ENCODE results near the gene KRTAP20-1. TPM values are rescaled to one million over a fixed set of nuclear protein-coding genes. Genes with fewer than 3 reads are reported as not detected.

The KRTAP20-1 gene
- total RNA-seq, 1 experiment from 2014 or later, result not detected

DNA sequence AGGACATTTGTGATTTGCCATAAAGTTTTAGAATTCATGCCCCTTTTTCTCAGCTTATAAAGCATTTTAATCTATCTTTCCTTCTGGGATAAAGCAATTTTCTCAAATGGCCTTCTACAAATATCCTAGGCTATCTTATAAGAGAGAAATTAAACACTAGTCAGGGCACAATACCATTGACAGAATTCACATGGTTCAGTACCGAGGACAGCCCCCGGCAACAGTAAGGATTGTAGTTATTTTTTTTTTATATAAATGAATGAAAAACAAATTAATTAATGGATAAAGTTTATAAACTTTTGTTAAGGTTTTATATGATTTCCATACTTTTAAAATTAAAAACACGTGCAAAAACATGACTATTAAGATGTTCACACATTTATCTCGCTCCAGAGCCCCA is 11.9 kb downstream of the KRTAP20-1 start:
- no peak for DNase-seq
- ChIA-PET CTCF (no interaction called here), POLR2A (no interaction called here)
- H3K4me3 Mint-ChIP-seq (ENCODE audit: unreplicated experiment), result no peak overlapping the region
- intact Hi-C loops (cut with micrococcal nuclease; ENCODE audit: unreplicated experiment), result no loop called here
- Histone ChIP-seq H3K4me1 (no peaks in the 10 kb centered on the region), H3K27me3 (replicated peaks; ENCODE audit: control insufficient read depth, insufficient read depth, low read length) (no peaks in the 10 kb centered on the region), H3K9me3 (no peaks in the 10 kb centered on the region), H3K36me3 (ENCODE audit: control insufficient read depth, insufficient read depth, low read length) (no peaks in the 10 kb centered on the region), H3K4me3 (ENCODE audit: low read depth, low read length) (no peak overlapping the region)
- H3K9me3 Mint-ChIP-seq (ENCODE audit: unreplicated experiment), result no peaks in the 10 kb centered on the region
- BruUV-seq (replicated peaks), result no TSS peak
- no peak overlapping the region for H3K27ac Mint-ChIP-seq (ENCODE audit: unreplicated experiment)
- no peaks in the 10 kb centered on the region for H3K4me1 Mint-ChIP-seq (ENCODE audit: low read depth, unreplicated experiment)
- TF ChIP-seq, protein P1, sequence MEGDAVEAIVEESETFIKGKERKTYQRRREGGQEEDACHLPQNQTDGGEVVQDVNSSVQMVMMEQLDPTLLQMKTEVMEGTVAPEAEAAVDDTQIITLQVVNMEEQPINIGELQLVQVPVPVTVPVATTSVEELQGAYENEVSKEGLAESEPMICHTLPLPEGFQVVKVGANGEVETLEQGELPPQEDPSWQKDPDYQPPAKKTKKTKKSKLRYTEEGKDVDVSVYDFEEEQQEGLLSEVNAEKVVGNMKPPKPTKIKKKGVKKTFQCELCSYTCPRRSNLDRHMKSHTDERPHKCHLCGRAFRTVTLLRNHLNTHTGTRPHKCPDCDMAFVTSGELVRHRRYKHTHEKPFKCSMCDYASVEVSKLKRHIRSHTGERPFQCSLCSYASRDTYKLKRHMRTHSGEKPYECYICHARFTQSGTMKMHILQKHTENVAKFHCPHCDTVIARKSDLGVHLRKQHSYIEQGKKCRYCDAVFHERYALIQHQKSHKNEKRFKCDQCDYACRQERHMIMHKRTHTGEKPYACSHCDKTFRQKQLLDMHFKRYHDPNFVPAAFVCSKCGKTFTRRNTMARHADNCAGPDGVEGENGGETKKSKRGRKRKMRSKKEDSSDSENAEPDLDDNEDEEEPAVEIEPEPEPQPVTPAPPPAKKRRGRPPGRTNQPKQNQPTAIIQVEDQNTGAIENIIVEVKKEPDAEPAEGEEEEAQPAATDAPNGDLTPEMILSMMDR (IDR thresholded peaks at IDR 0.05; ENCODE audit: insufficient read depth in 1 of 2, low read depth in 1 of 2, low read length in 1 of 2, severe bottlenecking in 1 of 2, unreplicated experiment in 1 of 2), result no peak
- H3K27me3 Mint-ChIP-seq (ENCODE audit: insufficient read depth, unreplicated experiment), result peaks cover 3% of the 10 kb centered on the region
- H3K36me3 Mint-ChIP-seq (ENCODE audit: insufficient read depth, unreplicated experiment), result no peaks in the 10 kb centered on the region

DNA sequence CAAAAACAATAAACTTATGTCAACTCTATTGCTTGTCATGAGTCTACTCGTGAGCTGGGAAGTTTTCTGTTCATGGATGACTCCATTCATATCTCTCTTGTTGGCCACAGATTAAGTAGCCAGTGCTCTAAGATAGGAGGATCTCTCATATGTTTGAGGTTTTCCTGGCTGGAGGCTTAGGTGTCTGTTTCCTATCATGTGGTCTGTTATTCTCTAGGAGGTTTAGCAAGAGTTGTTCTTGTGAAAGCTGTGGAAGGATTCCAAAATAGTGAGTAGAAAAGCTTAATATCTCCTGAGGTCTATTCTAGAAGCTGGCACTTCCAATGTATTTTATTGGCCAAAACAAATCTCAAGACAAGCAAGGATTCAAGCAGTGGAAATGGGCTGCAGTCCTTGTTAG is 13.0 kb downstream of the KRTAP20-1 start:
- H3K4me3 ChIP-seq (ENCODE audit: low read depth, low read length), result no peak overlapping the region
- CTCF ChIA-PET, result no interaction called here

DNA sequence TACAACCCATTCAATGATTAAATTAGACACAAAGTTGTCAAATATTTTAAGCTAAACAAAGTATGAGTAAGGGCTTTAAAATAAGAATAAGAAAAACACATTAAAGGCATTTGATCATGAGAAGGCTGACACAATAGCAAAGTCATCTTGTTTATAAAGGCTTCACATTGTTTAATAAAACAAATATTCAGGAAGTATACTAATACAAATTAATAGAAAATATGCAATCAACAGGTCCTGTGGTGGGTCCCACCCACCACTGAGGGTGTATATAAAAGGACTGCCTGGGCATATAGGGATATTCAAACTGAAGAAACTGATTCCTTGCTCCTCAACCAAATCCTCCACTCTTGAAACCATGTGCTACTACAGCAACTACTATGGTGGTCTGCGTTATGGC is 18.7 kb downstream of the KRTAP20-1 start, which contains the start of gene KRTAP20-2:
Gene KRTAP20-2, plus strand, starts transcription at position 301 of the 400 bp plus-strand sequence. Its CDS starts 58 bp downstream, at position 359.
- H3K4me1 Mint-ChIP-seq (ENCODE audit: low read depth, unreplicated experiment), result no peaks in the 10 kb centered on the region
- no peaks in the 10 kb centered on the region for H3K4me1 ChIP-seq
- DNase-seq, result no peak
- no TSS peak for BruUV-seq (replicated peaks)
- H3K27me3 ChIP-seq (replicated peaks; ENCODE audit: control insufficient read depth, insufficient read depth, low read length), result no peaks in the 10 kb centered on the region
- POLR2A ChIA-PET, result no interaction called here
- no peak within 1 kb of the TSS for H3K4me3 ChIP-seq (ENCODE audit: low read depth, low read length)
- CTCF ChIA-PET, result no interaction called here
- TF ChIP-seq, protein P1 (IDR thresholded peaks at IDR 0.05; ENCODE audit: insufficient read depth in 1 of 2, low read depth in 1 of 2, low read length in 1 of 2, severe bottlenecking in 1 of 2, unreplicated experiment in 1 of 2), result no peak
- H3K4me3 Mint-ChIP-seq (ENCODE audit: unreplicated experiment), result no peak within 1 kb of the TSS
- H3K27ac Mint-ChIP-seq (ENCODE audit: unreplicated experiment), result no peak within 1 kb of the TSS
- H3K36me3 ChIP-seq (ENCODE audit: control insufficient read depth, insufficient read depth, low read length), result no peaks in the 10 kb centered on the region
- intact Hi-C loops (cut with micrococcal nuclease; ENCODE audit: unreplicated experiment), result no loop called here
- H3K27me3 Mint-ChIP-seq (ENCODE audit: insufficient read depth, unreplicated experiment), result peaks cover 3% of the 10 kb centered on the region
- H3K9me3 ChIP-seq, result no peaks in the 10 kb centered on the region
- H3K36me3 Mint-ChIP-seq (ENCODE audit: insufficient read depth, unreplicated experiment), result no peaks in the 10 kb centered on the region
- no peaks in the 10 kb centered on the region for H3K9me3 Mint-ChIP-seq (ENCODE audit: unreplicated experiment)

More for the DNA sequence above, 13.0 kb downstream of the KRTAP20-1 start:
- Mint-ChIP-seq H3K4me1 (ENCODE audit: low read depth, unreplicated experiment) (no peaks in the 10 kb centered on the region), H3K27me3 (ENCODE audit: insufficient read depth, unreplicated experiment) (peaks cover 3% of the 10 kb centered on the region), H3K27ac (ENCODE audit: unreplicated experiment) (no peak overlapping the region), H3K36me3 (ENCODE audit: insufficient read depth, unreplicated experiment) (no peaks in the 10 kb centered on the region), H3K4me3 (ENCODE audit: unreplicated experiment) (no peak overlapping the region), H3K9me3 (ENCODE audit: unreplicated experiment) (no peaks in the 10 kb centered on the region)
- Histone ChIP-seq H3K9me3 (no peaks in the 10 kb centered on the region), H3K36me3 (ENCODE audit: control insufficient read depth, insufficient read depth, low read length) (no peaks in the 10 kb centered on the region), H3K27me3 (replicated peaks; ENCODE audit: control insufficient read depth, insufficient read depth, low read length) (no peaks in the 10 kb centered on the region), H3K4me1 (no peaks in the 10 kb centered on the region)
- intact Hi-C loops (cut with micrococcal nuclease; ENCODE audit: unreplicated experiment), result no loop called here
- DNase-seq, result no peak
- POLR2A ChIA-PET, result no interaction called here
- TF ChIP-seq, protein P1 (IDR thresholded peaks at IDR 0.05; ENCODE audit: insufficient read depth in 1 of 2, low read depth in 1 of 2, low read length in 1 of 2, severe bottlenecking in 1 of 2, unreplicated experiment in 1 of 2), result no peak
- BruUV-seq (replicated peaks), result no TSS peak
